Measurements from ENCODE around the gene MTA3.
"Not testable (repeated sequence)": the region's sequence is repeated elsewhere in the genome, so short reads cannot be mapped to it uniquely, and the experiment has no call there.

The MTA3 gene

DNA sequence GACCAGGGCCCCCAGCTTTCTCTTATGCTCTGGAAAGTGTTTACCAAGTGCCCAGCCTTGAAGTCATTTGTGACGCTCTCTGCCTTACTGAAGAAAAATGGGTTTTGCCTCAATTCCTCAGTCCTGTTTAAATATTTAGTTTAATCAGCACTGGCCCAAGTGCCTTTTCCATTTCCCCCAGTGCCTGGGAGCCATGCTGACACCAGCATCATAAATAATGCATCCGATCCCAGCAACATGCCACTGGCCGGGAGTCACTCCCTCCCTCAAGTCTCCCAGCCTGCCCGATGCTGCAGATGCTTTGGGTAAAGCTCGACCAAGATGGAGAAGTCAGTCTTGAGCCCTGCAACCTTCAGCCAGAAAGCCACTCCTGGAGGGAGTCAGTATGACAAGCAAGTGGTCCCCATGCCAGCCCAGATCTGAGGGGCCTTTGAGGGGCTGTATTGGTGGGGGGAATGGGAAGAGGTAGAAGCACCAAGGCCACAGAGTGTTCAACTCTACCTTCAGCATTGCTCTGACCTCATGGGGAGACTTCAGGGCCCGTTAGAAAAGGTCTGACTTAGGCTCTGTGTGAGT lies 12.0 kb upstream of the MTA3 start:
- TF ChIP-seq, protein P1, sequence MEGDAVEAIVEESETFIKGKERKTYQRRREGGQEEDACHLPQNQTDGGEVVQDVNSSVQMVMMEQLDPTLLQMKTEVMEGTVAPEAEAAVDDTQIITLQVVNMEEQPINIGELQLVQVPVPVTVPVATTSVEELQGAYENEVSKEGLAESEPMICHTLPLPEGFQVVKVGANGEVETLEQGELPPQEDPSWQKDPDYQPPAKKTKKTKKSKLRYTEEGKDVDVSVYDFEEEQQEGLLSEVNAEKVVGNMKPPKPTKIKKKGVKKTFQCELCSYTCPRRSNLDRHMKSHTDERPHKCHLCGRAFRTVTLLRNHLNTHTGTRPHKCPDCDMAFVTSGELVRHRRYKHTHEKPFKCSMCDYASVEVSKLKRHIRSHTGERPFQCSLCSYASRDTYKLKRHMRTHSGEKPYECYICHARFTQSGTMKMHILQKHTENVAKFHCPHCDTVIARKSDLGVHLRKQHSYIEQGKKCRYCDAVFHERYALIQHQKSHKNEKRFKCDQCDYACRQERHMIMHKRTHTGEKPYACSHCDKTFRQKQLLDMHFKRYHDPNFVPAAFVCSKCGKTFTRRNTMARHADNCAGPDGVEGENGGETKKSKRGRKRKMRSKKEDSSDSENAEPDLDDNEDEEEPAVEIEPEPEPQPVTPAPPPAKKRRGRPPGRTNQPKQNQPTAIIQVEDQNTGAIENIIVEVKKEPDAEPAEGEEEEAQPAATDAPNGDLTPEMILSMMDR (conservative IDR thresholded peaks at IDR 0.05; ENCODE audit: low read depth, low read length) = no peak
- DNase-seq (ENCODE audit: low read depth) = no peak
- H3K4me3 ChIP-seq (ENCODE audit: low read depth, low read length) = no peak overlapping the region

DNA sequence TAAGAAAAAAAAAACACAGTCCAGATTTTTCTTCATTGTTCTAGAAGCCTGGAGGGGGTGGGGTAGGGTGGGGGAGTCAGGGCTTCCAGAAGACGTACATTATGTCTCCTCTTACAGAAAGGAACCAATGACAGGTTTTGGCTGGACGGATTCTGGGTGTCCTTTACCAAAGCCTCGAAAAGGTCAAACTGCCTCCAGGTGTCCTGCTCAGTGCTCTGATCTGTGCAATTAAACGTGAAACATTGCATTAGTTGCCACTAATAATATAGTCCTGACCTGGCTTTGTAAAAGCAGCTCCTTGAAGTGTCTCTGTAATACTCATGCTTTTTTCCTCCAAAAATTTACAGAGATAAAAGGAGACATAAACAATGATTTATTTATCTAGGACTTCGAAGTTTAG lies 11.1 kb upstream of the MTA3 start:
- H3K4me3 ChIP-seq (ENCODE audit: low read depth, low read length) = no peak overlapping the region
- TF ChIP-seq, protein P1 (conservative IDR thresholded peaks at IDR 0.05; ENCODE audit: low read depth, low read length) = no peak
- DNase-seq (ENCODE audit: low read depth) = no peak

DNA sequence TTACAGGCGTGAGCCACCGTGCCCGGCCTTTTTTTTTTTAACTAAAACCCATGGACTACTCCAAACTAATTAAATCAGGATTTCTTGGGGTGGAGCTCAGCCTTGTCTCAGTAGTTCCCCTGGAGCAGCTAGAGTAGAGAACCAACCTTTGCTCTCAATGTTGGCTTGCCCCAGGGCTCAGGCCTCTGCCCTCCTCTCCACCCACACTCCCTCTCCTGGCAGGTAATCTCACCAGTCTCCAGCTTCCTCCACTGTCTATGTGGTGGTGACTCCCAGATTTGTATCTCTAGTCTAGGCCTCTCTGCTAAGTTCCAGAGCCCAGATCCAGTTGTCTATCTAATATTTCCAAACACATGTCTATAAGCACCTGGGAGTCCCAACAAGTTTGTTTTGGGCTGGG lies 9.6 kb upstream of the MTA3 start:
- TF ChIP-seq, protein P1 (conservative IDR thresholded peaks at IDR 0.05; ENCODE audit: low read depth, low read length) = no peak

DNA sequence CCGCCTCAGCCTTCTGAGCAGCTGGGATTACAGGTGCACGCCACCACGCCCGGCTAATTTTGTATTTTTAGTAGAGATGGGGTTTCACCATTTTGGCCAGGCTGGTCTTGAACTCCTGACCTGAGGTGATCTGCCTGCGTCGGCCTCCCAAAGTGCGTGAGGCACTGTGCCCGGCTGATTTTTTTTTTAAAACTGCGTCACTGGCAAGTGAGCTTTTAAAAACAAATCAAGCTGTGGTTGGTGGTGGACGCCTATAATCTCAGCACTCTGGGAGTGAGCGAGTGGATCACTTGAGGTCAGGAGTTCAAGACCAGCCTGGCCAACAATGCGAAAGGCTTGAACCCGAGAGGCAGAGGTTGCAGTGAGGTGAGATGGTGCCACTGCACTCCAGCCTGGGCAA lies 8.3 kb upstream of the MTA3 start:
- not testable (repeated sequence) for H3K4me3 ChIP-seq (ENCODE audit: low read depth, low read length); DNase-seq (ENCODE audit: low read depth)

More for the DNA sequence above, 9.6 kb upstream of the MTA3 start:
- DNase-seq (ENCODE audit: low read depth) = no peak
- no peak overlapping the region for H3K4me3 ChIP-seq (ENCODE audit: low read depth, low read length)

DNA sequence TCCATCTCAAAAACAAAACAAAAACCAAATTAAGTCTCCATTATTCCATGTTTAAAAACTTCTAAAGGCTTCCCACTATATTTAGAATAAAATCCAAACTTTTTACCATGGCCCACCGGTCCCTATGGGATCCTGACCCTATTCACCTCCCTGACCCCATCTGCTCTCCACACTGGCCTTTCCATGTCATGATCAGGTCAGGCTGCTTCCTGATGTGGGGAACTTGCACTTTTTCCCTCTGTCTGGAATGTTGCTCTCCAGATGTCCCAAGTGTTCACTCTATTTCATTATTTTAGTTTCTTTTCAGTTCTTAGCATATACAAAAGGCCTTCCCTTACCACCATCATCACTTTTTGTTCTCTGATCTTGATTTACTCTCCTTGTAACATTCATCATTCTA lies 7.5 kb upstream of the MTA3 start:
- TF ChIP-seq, protein P1 (conservative IDR thresholded peaks at IDR 0.05; ENCODE audit: low read depth, low read length) = no peak
- no peak overlapping the region for H3K4me3 ChIP-seq (ENCODE audit: low read depth, low read length)
- no peak for DNase-seq (ENCODE audit: low read depth)

DNA sequence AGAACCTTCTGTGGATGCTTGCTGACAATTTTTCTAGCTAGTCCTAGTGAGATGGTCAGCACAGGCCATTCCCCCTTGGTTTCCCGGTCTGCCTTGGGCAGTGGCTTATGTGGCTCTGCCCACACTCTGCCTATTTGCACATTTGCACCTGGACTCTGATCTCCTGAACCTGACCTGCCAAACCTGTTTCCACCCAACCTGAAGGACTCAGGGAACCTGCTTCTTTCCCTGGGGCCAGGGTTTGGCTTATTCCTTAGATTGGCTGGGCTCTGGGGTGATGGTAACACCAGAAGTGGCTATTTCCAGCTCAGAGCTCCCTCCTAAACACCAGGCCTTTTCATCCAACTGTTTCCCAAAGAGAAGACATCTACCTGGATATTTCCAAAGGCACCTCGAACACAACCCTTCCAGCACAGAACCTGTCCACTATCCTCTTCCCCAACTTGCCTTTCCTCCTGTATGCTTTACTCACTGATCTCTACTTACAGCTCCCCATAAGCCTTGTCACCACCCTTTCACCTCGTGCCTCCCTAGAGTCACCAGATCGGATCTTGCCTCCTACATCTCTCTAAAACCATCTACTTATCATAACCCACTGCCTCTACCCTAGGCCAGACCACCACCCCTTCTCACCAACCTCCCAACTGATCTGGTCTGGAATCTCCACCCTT lies 5.8 kb upstream of the MTA3 start:
- DNase-seq (ENCODE audit: low read depth) = no peak
- H3K4me3 ChIP-seq (ENCODE audit: low read depth, low read length) = no peak overlapping the region
- TF ChIP-seq, protein P1 (conservative IDR thresholded peaks at IDR 0.05; ENCODE audit: low read depth, low read length) = no peak

DNA sequence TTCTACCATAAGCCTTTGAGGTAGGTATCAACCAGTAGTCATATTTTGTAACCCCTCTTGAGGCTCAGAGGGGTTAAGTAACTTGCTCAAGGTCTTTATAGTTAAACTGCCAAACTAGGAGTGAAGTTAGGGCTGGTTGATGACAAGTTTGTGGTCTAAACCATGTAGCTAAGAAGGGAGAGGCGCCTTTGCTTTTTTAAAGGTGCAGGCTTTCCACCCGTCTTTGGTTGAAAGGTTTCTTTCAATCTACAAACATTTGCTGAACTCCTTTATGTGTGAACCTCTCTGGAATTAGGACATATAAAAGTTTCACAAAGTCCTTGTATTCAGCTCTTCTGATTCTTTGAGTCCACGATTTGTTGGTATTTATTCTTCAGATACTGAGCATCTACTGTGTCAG lies 2.4 kb upstream of the MTA3 start:
- no peak overlapping the region for H3K4me3 ChIP-seq (ENCODE audit: low read depth, low read length)
- TF ChIP-seq, protein P1 (conservative IDR thresholded peaks at IDR 0.05; ENCODE audit: low read depth, low read length) = no peak
- no peak for DNase-seq (ENCODE audit: low read depth)

Measured in choroid plexus epithelial cell (primary cell).